Nephron progenitor cell (in vitro differentiated cells): ENCODE data around the gene NCOA7.
"Not testable (repeated sequence)": the region's sequence is repeated elsewhere in the genome, so short reads cannot be mapped to it uniquely, and the experiment has no call there.

Source experiments
- DNase-seq: peaks from one replicate; pipeline ENCODE4 v3.0.0; 2021
- H3K27ac Mint-ChIP-seq: 2 replicates; pipeline ENCODE4 v1.8.0; 2021; ENCODE audit warnings: mild to moderate bottlenecking, moderate library complexity, mixed read lengths
- H3K27me3 Mint-ChIP-seq: 2 replicates; pipeline ENCODE4 v1.8.0; 2021; ENCODE audit warnings: mild to moderate bottlenecking, low read depth, mixed read lengths; ENCODE audit not compliant: poor library complexity
- H3K36me3 Mint-ChIP-seq: 2 replicates; pipeline ENCODE4 v1.8.0; 2021; ENCODE audit warnings: low read depth, mixed read lengths
- H3K4me1 Mint-ChIP-seq: 2 replicates; pipeline ENCODE4 v1.8.0; 2021; ENCODE audit warnings: mixed read lengths
- H3K4me3 Mint-ChIP-seq: 2 replicates; pipeline ENCODE4 v1.8.0; 2021; ENCODE audit warnings: mild to moderate bottlenecking, moderate library complexity, mixed read lengths
- H3K9me3 Mint-ChIP-seq: 2 replicates; pipeline ENCODE4 v1.8.0; 2021; ENCODE audit warnings: mild to moderate bottlenecking, moderate library complexity, mixed read lengths
- CTCF ChIP-seq: fragments of 200-600 bp; sonication (generic); IDR thresholded peaks from 2 replicates; pipeline ENCODE4 v1.5.0; 2021; ENCODE audit warnings: antibody characterized with exemption

Gene NCOA7

GRCh38 chr6:125962900-125963497, 172.2 kb downstream of the NCOA7 start:
- Mint-ChIP-seq H3K4me3 (no peak overlapping the region), H3K27ac (no peak overlapping the region), H3K36me3 (peaks cover 13% of the 10 kb centered on the region), H3K9me3 (no peaks in the 10 kb centered on the region), H3K27me3 (no peaks in the 10 kb centered on the region), H3K4me1 (no peaks in the 10 kb centered on the region)
- TF ChIP-seq CTCF = no peak
- no peak for DNase-seq

GRCh38 chr6:125963817-125964216, 173.1 kb downstream of the NCOA7 start:
- Mint-ChIP-seq H3K36me3 (peaks cover 21% of the 10 kb centered on the region), H3K27me3 (no peaks in the 10 kb centered on the region), H3K9me3 (no peaks in the 10 kb centered on the region), H3K4me3 (no peak overlapping the region), H3K4me1 (no peaks in the 10 kb centered on the region), H3K27ac (no peak overlapping the region)
- no peak for DNase-seq
- TF ChIP-seq CTCF = no peak

GRCh38 chr6:125966569-125966968, 175.8 kb downstream of the NCOA7 start:
- H3K4me3 Mint-ChIP-seq = no peak overlapping the region
- no peak for TF ChIP-seq CTCF
- H3K27me3 Mint-ChIP-seq = no peaks in the 10 kb centered on the region
- no peak for DNase-seq
- H3K36me3 Mint-ChIP-seq = peaks cover 36% of the 10 kb centered on the region
- H3K9me3 Mint-ChIP-seq = no peaks in the 10 kb centered on the region
- H3K27ac Mint-ChIP-seq = no peak overlapping the region
- H3K4me1 Mint-ChIP-seq = no peaks in the 10 kb centered on the region

- Mint-ChIP-seq H3K27ac (no peak overlapping the region), H3K27me3 (no peaks in the 10 kb centered on the region), H3K4me1 (no peaks in the 10 kb centered on the region), H3K9me3 (no peaks in the 10 kb centered on the region), H3K4me3 (no peak overlapping the region), H3K36me3 (peaks cover 42% of the 10 kb centered on the region)
- no peak for DNase-seq
- no peak for TF ChIP-seq CTCF
Observed at GRCh38 chr6:125968493-125968892, 177.7 kb downstream of the NCOA7 start.

- peaks cover 46% of the 10 kb centered on the region for H3K36me3 Mint-ChIP-seq
- DNase-seq = no peak
- no peaks in the 10 kb centered on the region for H3K9me3 Mint-ChIP-seq
- TF ChIP-seq CTCF = no peak
- H3K4me1 Mint-ChIP-seq = no peaks in the 10 kb centered on the region
- no peaks in the 10 kb centered on the region for H3K27me3 Mint-ChIP-seq
- no peak overlapping the region for H3K27ac Mint-ChIP-seq
- no peak overlapping the region for H3K4me3 Mint-ChIP-seq
Observed at GRCh38 chr6:125970760-125971159, 180.0 kb downstream of the NCOA7 start.

GRCh38 chr6:125972478-125972877, 181.7 kb downstream of the NCOA7 start:
- not testable (repeated sequence) for H3K4me1 Mint-ChIP-seq, H3K4me3 Mint-ChIP-seq, H3K27me3 Mint-ChIP-seq, DNase-seq, H3K27ac Mint-ChIP-seq, H3K9me3 Mint-ChIP-seq
- peaks cover 38% of the 10 kb centered on the region for H3K36me3 Mint-ChIP-seq
